Stimulated activated CD4-positive, alpha-beta T cell treated with anti-CD3 and anti-CD28 coated beads, Interleukin-12 subunit alpha, Interleukin-12 subunit beta, amount 100 ng/mL, for 4 hours (primary cell): ENCODE results near the gene MSMB.
"Not testable (repeated sequence)": the region's sequence is repeated elsewhere in the genome, so short reads cannot be mapped to it uniquely, and the experiment has no call there.

ENCODE experiments used
- DNase-seq: peaks from one replicate; pipeline ENCODE4 v3.0.0-alpha.2; 2020

Gene MSMB, protein sequence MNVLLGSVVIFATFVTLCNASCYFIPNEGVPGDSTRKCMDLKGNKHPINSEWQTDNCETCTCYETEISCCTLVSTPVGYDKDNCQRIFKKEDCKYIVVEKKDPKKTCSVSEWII

DNA sequence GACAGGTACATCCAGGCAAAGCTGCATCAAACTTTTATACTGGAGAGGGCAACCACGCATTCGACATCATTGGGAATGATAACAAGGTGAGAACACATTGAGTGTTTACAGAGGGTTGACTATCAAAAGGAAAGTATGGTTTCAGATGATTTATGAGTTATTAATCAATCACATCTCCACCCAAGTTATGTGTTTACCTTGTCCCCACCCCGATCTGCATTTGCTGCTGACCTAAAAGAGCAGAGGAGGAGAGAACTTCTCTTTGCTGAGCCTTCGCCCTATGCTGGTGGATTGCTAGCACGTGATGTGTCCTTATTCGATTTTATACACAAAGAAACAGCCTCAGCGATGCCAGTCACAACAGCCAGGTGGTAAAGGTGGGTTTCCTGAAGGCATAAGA, at the start of gene MSMB:
Gene MSMB (minus strand): TSS at position 9 of the 400 bp plus-strand sequence. CDS start 32 bp downstream, outside the sequence.
- DNase-seq, result no peak

DNA sequence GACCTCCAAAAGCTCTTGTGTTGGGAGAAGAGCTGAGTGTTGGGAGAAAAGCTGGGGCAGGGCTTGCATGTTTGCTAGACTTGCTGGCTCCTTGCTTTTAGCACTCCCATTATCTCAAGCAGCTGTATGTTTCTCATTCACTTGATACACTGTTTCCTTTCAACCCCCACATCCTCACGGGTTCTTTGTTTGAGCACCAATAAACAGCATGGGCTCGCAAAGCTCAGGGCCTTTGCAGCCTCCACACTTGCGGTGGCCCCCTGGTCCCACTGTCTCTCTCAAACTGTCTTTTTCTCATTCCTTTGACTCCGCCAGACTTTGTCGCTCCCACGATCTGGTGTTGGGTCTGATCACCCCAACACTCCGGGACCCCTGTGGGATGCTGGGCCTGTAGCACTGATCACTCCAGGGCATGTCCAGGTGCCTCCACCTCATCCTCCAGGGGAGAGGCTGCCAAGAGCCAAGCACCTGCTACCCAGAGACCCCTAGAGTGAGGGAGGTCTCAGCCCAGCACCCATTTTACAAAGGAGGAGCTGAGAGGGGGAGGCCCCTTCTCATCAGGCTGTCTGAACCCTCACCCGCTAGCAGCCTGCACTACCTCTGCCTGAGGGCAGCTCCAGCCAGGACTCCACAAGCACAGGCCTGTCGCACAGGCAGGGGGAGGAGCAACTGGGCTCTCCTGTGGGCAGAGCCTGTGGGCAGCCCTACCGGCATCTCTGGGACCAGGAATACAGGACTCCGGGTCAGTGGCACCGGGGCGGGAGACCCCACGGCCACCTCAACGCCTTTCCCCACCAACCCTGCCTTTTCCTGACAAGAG, 49.1 kb upstream of the MSMB start:
- DNase-seq, result no peak

DNA sequence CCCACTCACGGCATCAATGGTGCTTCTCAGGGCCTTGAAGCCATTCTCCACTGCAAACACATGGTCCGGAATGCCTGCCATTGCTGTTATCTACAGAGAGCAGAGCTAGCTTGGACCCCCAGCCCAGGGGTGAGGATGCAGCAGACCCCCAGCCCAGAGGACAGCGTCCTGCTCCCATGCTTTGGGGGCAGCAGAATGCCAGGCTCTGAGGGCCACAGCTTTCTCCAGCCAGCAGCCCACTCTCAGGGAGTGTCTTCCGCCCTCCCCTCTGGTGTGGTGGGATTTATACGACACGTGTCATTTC, 48.1 kb upstream of the MSMB start:
- DNase-seq, result no peak

GRCh38 chr10:46093316-46094196, 47.5 kb upstream of the MSMB start:
- not testable (repeated sequence) for DNase-seq

- no peak for DNase-seq
Observed at GRCh38 chr10:46092524-46093081, 46.5 kb upstream of the MSMB start.

GRCh38 chr10:46091828-46092523, 45.9 kb upstream of the MSMB start:
- DNase-seq, result no peak

DNA sequence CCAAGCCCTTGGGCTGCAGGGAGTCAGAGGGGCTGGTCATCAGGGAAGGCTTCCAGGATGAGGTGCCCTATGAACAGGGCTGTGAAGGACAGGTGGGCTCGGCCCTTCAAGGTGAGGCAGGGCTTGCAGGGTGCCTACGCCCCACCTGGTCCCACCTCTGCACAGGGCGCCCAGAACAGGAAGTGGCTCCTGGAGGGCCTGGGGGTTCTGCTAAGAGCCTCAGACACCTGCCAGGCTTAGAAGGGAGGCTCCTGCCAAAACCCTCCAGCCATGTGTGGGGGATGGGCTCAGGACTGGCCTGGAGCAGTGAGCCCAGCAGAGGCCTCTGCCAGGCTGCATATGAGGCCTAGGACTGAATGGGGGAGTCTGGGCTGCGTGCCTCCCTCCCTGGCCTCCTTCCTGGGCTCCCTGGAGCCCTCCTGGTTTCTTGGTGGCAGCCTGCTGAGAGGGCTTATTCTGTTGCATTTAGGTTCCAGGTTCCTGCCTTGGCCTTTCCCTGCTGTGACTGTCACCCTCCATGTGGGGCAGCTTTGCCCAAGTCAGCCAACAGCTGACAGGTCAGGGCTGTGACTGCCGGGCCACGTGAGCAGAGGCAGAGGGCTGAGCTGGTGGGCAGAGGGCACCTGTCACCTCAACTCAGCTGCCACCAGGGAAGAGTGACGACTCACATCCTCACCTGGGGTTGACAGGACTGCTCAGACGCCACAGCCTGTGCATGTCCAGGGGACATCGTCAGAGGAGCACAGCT, 45.2 kb upstream of the MSMB start:
- no peak for DNase-seq

DNA sequence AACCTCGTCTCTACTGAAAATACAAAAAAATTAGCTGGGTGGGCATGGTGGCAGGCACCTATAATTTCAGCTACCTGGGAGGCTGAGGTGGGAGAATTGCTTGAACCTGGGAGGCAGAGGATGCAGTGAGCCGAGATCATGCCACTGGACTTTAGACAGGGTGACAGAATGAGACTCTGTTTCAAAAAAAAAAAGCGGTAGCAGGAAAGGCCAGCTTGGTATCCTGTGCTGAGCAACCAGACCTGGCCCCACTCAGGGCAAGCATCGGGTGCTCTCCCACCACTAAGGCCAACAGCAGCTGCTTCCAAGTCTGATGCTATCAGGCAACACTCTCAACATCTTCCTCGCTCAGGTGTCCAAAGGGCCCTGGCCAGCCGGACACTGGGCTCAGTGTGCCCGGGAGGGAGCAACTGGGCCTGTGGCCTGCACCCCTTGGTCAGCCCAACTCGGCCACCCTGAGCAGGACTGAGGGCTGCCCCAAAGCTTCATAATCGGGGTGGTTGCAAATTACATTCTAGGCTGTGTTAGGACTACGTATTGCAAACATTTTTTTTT, 44.3 kb upstream of the MSMB start:
- DNase-seq, result no peak

DNA sequence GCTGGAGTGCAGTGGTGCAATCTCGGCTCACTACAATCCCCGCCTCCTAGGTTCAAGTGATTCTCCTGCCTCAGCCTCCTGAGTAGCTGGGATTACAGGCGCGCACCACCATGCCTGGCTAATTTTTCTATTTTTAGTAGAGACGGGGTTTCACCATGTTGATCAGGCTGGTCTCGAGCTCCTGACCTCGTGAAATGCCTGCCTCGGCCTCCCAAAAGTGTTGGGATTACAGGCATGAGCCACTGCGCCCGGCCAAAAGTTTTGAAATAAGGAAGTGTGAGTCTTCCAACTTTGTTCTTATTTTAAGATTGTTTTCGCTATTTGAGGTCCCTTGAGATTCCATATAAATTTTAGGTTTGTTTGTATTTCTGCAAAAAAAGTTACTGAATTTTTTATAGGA, 41.3 kb upstream of the MSMB start:
- not testable (repeated sequence) for DNase-seq

GRCh38 chr10:46084321-46085165, 38.5 kb upstream of the MSMB start:
- no peak for DNase-seq

DNA sequence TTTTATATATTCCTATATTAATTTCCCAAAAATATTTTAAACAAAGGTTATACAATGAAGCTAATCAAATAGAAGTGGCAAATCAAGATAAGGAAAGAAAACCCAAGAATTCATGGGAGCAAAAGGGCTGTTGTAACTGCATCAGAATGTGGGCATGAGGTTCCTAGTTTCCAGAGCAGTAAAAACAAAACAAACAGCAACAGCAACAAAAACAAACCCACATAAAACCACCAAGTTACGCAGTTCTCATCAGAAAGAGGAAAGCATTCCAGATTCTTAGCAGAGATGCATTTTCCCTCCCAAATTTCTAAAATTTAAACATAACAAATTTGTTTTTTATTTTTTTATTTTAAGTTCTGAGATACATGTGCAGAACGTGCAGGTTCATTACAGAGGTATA, 34.8 kb upstream of the MSMB start:
- no peak for DNase-seq

- no peak for DNase-seq
Observed at GRCh38 chr10:46079831-46080585, 33.9 kb upstream of the MSMB start.

DNA sequence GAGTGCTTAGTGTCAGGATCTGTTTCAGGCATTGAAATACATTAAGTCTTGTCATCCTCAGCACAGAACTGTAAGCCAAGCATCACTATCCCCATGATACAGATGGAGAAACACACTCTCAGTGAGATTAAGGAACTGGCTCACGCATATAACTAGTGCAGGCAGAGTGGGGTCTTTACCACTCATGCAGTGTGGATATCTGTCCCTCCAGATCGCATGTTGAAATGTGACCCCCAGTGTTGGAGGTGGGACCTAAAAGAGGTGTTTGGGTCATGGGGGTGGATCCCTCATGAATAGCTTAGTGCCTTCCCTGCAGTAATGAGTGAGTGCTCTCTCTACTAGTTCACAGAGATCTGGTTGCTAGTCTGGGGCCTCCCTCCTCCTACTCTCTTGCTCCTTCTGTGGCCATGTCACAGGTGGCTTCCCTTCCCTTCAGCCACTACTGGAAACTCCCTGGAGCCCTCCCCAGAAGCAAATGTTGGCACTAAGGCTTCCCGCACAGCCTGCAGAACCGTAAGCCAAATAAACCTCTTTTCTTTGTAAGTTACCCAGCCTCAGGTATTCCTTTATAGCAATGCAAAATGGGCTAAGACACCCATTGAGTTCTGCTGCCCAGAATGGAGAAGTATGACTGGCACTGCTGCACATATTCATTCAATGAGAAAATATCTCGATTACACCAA, 31.8 kb upstream of the MSMB start:
- DNase-seq, result no peak

GRCh38 chr10:46077141-46077554, 31.1 kb upstream of the MSMB start:
- DNase-seq, result no peak

DNA sequence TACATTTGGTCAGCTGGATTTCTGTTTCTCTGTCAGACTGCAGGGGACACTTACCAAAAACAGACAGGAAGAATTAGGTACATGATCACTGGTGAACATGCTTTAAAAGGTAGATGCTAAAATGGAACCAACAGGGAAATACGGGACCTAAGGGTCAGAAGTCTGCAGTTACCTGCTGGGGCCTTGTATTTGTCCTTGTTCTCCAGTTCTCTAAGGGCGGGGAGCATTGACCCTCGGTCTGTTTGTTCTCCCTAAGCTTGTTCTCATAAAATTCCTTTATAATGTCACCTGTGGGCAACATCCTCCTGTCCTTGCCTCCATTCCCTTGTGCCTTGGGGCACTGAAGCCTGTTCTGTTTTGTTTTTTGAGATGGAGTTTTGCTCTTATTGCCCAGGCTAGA, 29.8 kb upstream of the MSMB start:
- no peak for DNase-seq

GRCh38 chr10:46074196-46074946, 28.3 kb upstream of the MSMB start:
- no peak for DNase-seq

GRCh38 chr10:46073564-46073963, 27.5 kb upstream of the MSMB start:
- DNase-seq, result no peak

- DNase-seq, result no peak
Observed at GRCh38 chr10:46070749-46071148, 24.7 kb upstream of the MSMB start.
